ENCODE measurements around the gene NRSN1.

DNA sequence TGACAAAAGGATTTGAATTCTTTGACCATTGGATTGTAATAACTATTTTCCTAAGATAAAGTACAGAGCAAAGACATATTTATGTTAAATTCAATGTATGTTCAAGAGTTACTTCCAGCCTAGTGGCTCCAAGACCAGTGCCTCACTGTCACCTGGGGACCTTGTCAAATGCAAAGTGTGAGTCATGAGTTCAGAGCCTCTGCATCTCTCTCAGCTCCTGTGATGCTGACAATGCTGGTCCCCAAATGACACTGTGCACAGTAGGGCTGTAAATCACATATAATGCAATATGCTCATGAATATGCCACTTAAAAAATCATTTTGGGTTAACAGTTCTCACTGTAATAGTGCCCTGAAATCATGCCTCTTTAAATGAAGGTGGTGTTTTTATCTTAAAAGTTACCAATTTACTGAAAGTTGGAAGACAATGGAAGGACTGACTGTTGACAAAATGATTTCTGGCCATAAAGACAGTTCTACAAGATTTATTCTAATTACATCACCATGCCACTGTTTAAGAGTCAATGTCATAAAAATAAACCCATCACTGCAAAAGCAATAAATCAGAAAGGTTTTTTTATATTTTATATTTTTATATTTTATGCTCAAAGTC lies 62.1 kb downstream of the NRSN1 start:
- TF ChIP-seq ZNF274 (IDR thresholded peaks at IDR 0.05; ENCODE audit: low read depth, low read length) (no peak), SUZ12 (IDR thresholded peaks at IDR 0.05; ENCODE audit: extremely low read depth, insufficient read depth, insufficient read length) (no peak), YY1 (IDR thresholded peaks at IDR 0.05; ENCODE audit: insufficient read depth, insufficient read length) (no peak)

Measured in NT2/D1 (cell line).